Neural progenitor cell (in vitro differentiated cells): ENCODE results near the gene FAM72D.
"Not testable (repeated sequence)": the region's sequence is repeated elsewhere in the genome, so short reads cannot be mapped to it uniquely, and the experiment has no call there.

Experiments
- CTCF ChIP-seq: fragments of 200-600 bp; sonication (generic); IDR thresholded peaks from 2 replicates; pipeline ENCODE4 v1.5.1; 2017; ENCODE audit warnings: antibody characterized with exemption, mild to moderate bottlenecking
- EZH2 ChIP-seq: fragments of 200-600 bp; sonication (generic); IDR thresholded peaks from 2 replicates; pipeline ENCODE4 v1.6.1; 2017; ENCODE audit warnings: antibody characterized with exemption, mild to moderate bottlenecking, moderate library complexity
- EZH2phosphoT487 ChIP-seq: fragments of 200-600 bp; sonication (generic); IDR thresholded peaks from 2 replicates; pipeline ENCODE4 v1.6.1; 2017; ENCODE audit warnings: antibody characterized with exemption

- not testable (repeated sequence) for TF ChIP-seq CTCF, EZH2, EZH2phosphoT487
These were observed 24.2 kb upstream of the FAM72D start for GRCh38 chr1:145071569-145071968.
